Measurements from ENCODE around the gene ERMAP. TPM values are rescaled to one million over a fixed set of nuclear protein-coding genes. Genes with fewer than 3 reads are reported as not detected.

ERMAP gene
- total and polyA plus RNA-seq, 12 donors = 8.1 to 24.7 (median 15.3) TPM

- Histone ChIP-seq H3K36me3 (replicated peaks in 1 of 2) (no peaks in the 10 kb centered on the region), H3K27me3 (no peaks in the 10 kb centered on the region), H3K4me1 (replicated peaks in 1 of 2) (no peaks in the 10 kb centered on the region), H3K4me3 (no peak overlapping the region), H3K9me3 (replicated peaks in 1 of 3) (no peaks in the 10 kb centered on the region), H3K27ac (no peak overlapping the region)
- DNase-seq = no peak
- intact Hi-C loops (cut with DNase I) = no loop called here
- no peak for TF ChIP-seq CTCF (IDR thresholded peaks at IDR 0.05)
- no peak for TF ChIP-seq POLR2A (IDR thresholded peaks at IDR 0.05)
Observed at GRCh38 chr1:42876009-42876408, 59.1 kb downstream of the ERMAP start.

- TF ChIP-seq POLR2A (IDR thresholded peaks at IDR 0.05) = no peak
- no peak for TF ChIP-seq CTCF (IDR thresholded peaks at IDR 0.05)
- intact Hi-C loops (cut with DNase I) = no loop called here
- Histone ChIP-seq H3K4me3 (no peak overlapping the region), H3K36me3 (replicated peaks in 1 of 2) (no peaks in the 10 kb centered on the region), H3K4me1 (replicated peaks in 1 of 2) (no peaks in the 10 kb centered on the region), H3K27ac (no peak overlapping the region), H3K9me3 (replicated peaks in 1 of 3) (no peaks in the 10 kb centered on the region), H3K27me3 (no peaks in the 10 kb centered on the region)
- WGBS, 4 donors = 44 to 76% (median 63%) methylated on average over 2 of the region's 2 CpGs
- no peak for DNase-seq
Observed at GRCh38 chr1:42877380-42877779, 60.5 kb downstream of the ERMAP start.

- DNase-seq = no peak
- H3K27ac ChIP-seq = no peak overlapping the region
- 60 to 90% (median 71%) methylated on average over 2 to 4 of the region's 4 CpGs for WGBS, 4 donors
- TF ChIP-seq POLR2A (IDR thresholded peaks at IDR 0.05) (no peak), CTCF (IDR thresholded peaks at IDR 0.05) (no peak)
- H3K4me1 ChIP-seq (replicated peaks in 1 of 2) = no peaks in the 10 kb centered on the region
- H3K27me3 ChIP-seq = no peaks in the 10 kb centered on the region
- H3K4me3 ChIP-seq = no peak overlapping the region
- intact Hi-C loops (cut with DNase I) = no loop called here
- H3K36me3 ChIP-seq (replicated peaks in 1 of 2) = no peaks in the 10 kb centered on the region
- H3K9me3 ChIP-seq (replicated peaks in 1 of 3) = no peaks in the 10 kb centered on the region
Observed at GRCh38 chr1:42880384-42880783, 63.5 kb downstream of the ERMAP start.

GRCh38 chr1:42886046-42886739, 69.3 kb downstream of the ERMAP start:
- Histone ChIP-seq H3K27me3 (no peaks in the 10 kb centered on the region), H3K9me3 (replicated peaks in 1 of 3) (no peaks in the 10 kb centered on the region), H3K4me3 (no peak overlapping the region), H3K36me3 (replicated peaks in 1 of 2) (no peaks in the 10 kb centered on the region), H3K27ac (no peak overlapping the region), H3K4me1 (replicated peaks in 1 of 2) (no peaks in the 10 kb centered on the region)
- TF ChIP-seq POLR2A (IDR thresholded peaks at IDR 0.05) = no peak
- TF ChIP-seq CTCF (IDR thresholded peaks at IDR 0.05) = no peak
- 73 to 84% (median 80%) methylated on average over 10 to 16 of the region's 16 CpGs for WGBS, 4 donors
- intact Hi-C loops (cut with DNase I) = no loop called here
- DNase-seq = no peak

All from adrenal gland (tissue), 12 donors.